ENCODE measurements around the gene SPATA46. TPM values are rescaled to one million over a fixed set of nuclear protein-coding genes. Genes with fewer than 3 reads are reported as not detected.

The SPATA46 gene
- total and polyA plus RNA-seq, 2 experiments from 2014 or later = not detected

GRCh38 chr1:162400790-162401355 is 24.2 kb upstream of the SPATA46 start:
- Mint-ChIP-seq H3K4me1 (peaks cover 26% of the 10 kb centered on the region), H3K9me3 (no peaks in the 10 kb centered on the region), H3K27me3 (ENCODE audit: insufficient read depth, low read depth, poor library complexity) (peaks cover 2% of the 10 kb centered on the region), H3K36me3 (ENCODE audit: low read depth) (no peaks in the 10 kb centered on the region), H3K27ac (no peak overlapping the region), H3K4me3 (no peak overlapping the region)
- H3K4me3 ChIP-seq = no peak overlapping the region
- DNase-seq (ENCODE audit: low spot score) (no peak), ATAC-seq (no peak)
- no peaks in the 10 kb centered on the region for H3K79me2 ChIP-seq (replicated peaks; ENCODE audit: insufficient read depth)
- H3K27ac ChIP-seq (ENCODE audit: low read depth) = no peak overlapping the region
- H3K27me3 ChIP-seq (ENCODE audit: insufficient read depth) = no peaks in the 10 kb centered on the region
- TF ChIP-seq NANOG (IDR thresholded peaks at IDR 0.05; ENCODE audit: borderline replicate concordance) (no peak), CTCF (conservative IDR thresholded peaks at IDR 0.05; ENCODE audit: low read depth in 2 of 2) (no peak), EZH2phosphoT487 (IDR thresholded peaks at IDR 0.05; ENCODE audit: unreplicated experiment) (no peak), ZNF331 (CRISPR knock-in tag; IDR thresholded peaks at IDR 0.05; ENCODE audit: low read depth) (no peak), JUNB (IDR thresholded peaks at IDR 0.05; ENCODE audit: unreplicated experiment) (no peak), STAT1 (IDR thresholded peaks at IDR 0.05; ENCODE audit: unreplicated experiment) (no peak), EZH2 (IDR thresholded peaks at IDR 0.05; ENCODE audit: low read depth, unreplicated experiment) (no peak), REST (IDR thresholded peaks at IDR 0.05; ENCODE audit: unreplicated experiment) (no peak), POLR2AphosphoS5 (IDR thresholded peaks at IDR 0.05; ENCODE audit: low read depth) (no peak), ZNF114 (CRISPR knock-in tag; IDR thresholded peaks at IDR 0.05) (no peak), ZNF462 (CRISPR knock-in tag; IDR thresholded peaks at IDR 0.05) (no peak), ETS1 (IDR thresholded peaks at IDR 0.05) (no peak), CREB1 (CRISPR knock-in tag; IDR thresholded peaks at IDR 0.05; ENCODE audit: low read depth) (no peak)
- H3K9me2 ChIP-seq (ENCODE audit: insufficient read depth) = no peaks in the 10 kb centered on the region
- peaks cover 24% of the 10 kb centered on the region for H3K4me1 ChIP-seq (ENCODE audit: insufficient read depth)
- no peaks in the 10 kb centered on the region for H3K36me3 ChIP-seq (ENCODE audit: insufficient read depth)
- H2AFZ ChIP-seq = 0 out of 2 replicates have a peak overlapping the region, but pooled peaks have one; percentile 78
- no peaks in the 10 kb centered on the region for H4K20me1 ChIP-seq (replicated peaks; ENCODE audit: insufficient read depth)
- no peak overlapping the region for H3K4me2 ChIP-seq
- H3F3A ChIP-seq (replicated peaks; ENCODE audit: low read depth) = no peaks in the 10 kb centered on the region
